PC-3 (cell line): ENCODE results near the gene PLA2G2C. TPM values are rescaled to one million over a fixed set of nuclear protein-coding genes. Genes with fewer than 3 reads are reported as not detected.

Experiments used
- ATAC-seq: fragments of 200-7000 bp; cut with Tn5 transposase; 2 replicates; pipeline ENCODE4 v1.9.1; 2020; ENCODE audit warnings: mild to moderate bottlenecking, moderate library complexity
- BruUV-seq: library from RNA; stranded (reverse); fragments of 400-500 nt; replicated peaks from 2 replicates; lab custom pipeline; 2021; lab: Mats Ljungman, UMichigan
- CTCF ChIA-PET: fragments of 300-600 bp; sonication (Branson Sonifier 250); formaldehyde crosslinking; loops from one replicate; lab custom pipeline; 2022; ENCODE audit warnings: antibody characterized with exemption; lab: Charles Lee
- POLR2A ChIA-PET: fragments of 300-600 bp; sonication (Branson Sonifier 250); formaldehyde crosslinking; loops from one replicate; lab custom pipeline; 2022; ENCODE audit warnings: antibody characterized with exemption; ENCODE audit not compliant: unreplicated experiment; lab: Charles Lee
- DNase-seq: peaks from one replicate; pipeline ENCODE4 v3.0.0-alpha.2; 2015
- H2AFZ ChIP-seq: fragments of 300-600 bp; sonication (generic); 2 replicates; pipeline ENCODE4 v1.6.0; 2016; ENCODE audit warnings: antibody characterized with exemption, low read length
- H3F3A ChIP-seq: fragments of 300-600 bp; sonication (generic); one replicate; pipeline ENCODE4 v1.6.0; 2017; ENCODE audit warnings: antibody characterized with exemption, low read length, control low read depth, mild to moderate bottlenecking; ENCODE audit not compliant: unreplicated experiment
- H3K27ac ChIP-seq: fragments of 300-600 bp; sonication (generic); 2 replicates; pipeline ENCODE4 v1.5.1; 2016; ENCODE audit warnings: mild to moderate bottlenecking, low read length
- H3K27me3 ChIP-seq: fragments of 300-600 bp; sonication (generic); 2 replicates; pipeline ENCODE4 v1.6.1; 2016; ENCODE audit warnings: low read length, mixed read lengths
- H3K36me3 ChIP-seq: fragments of 300-600 bp; sonication (generic); 2 replicates; pipeline ENCODE4 v1.6.1; 2016; ENCODE audit warnings: low read depth, mixed run types, low read length, mixed read lengths
- H3K4me1 ChIP-seq: fragments of 300-600 bp; sonication (generic); 2 replicates; pipeline ENCODE4 v1.5.1; 2016; ENCODE audit warnings: low read length; ENCODE audit not compliant: insufficient read depth
- H3K4me2 ChIP-seq: fragments of 300-600 bp; sonication (generic); 2 replicates; pipeline ENCODE4 v1.6.0; 2016; ENCODE audit warnings: low read length
- H3K4me3 ChIP-seq: fragments of 300-600 bp; sonication (generic); 2 replicates; pipeline ENCODE4 v1.5.1; 2016; ENCODE audit warnings: mild to moderate bottlenecking, low read length, mixed read lengths
- H3K79me2 ChIP-seq: fragments of 300-600 bp; sonication (generic); 2 replicates; pipeline ENCODE4 v1.6.1; 2017; ENCODE audit warnings: low read length, mixed read lengths
- H3K9ac ChIP-seq: fragments of 300-600 bp; sonication (generic); 2 replicates; pipeline ENCODE4 v1.6.0; 2016; ENCODE audit warnings: mild to moderate bottlenecking, low read length
- H3K9me2 ChIP-seq: fragments of 300-600 bp; sonication (generic); replicated peaks from 2 replicates; pipeline ENCODE4 v1.6.1; 2016; ENCODE audit warnings: mixed run types, low read length, mixed read lengths
- H3K9me3 ChIP-seq: fragments of 300-600 bp; sonication (generic); 2 replicates; pipeline ENCODE4 v1.6.1; 2016; ENCODE audit warnings: low read length, mixed read lengths
- H4K20me1 ChIP-seq: fragments of 300-600 bp; sonication (generic); 2 replicates; pipeline ENCODE4 v1.6.1; 2016; ENCODE audit warnings: low read length, mixed read lengths
- CTCF ChIP-seq: fragments of 300-600 bp; sonication (generic); conservative IDR thresholded peaks from 2 replicates; pipeline ENCODE4 v1.5.1; 2017; ENCODE audit warnings: antibody characterized with exemption, low read depth, mild to moderate bottlenecking, low read length
- EZH2 ChIP-seq: fragments of 300-600 bp; sonication (generic); IDR thresholded peaks from one replicate; pipeline ENCODE4 v1.6.1; 2017; ENCODE audit warnings: antibody characterized with exemption, mild to moderate bottlenecking, low read length; ENCODE audit not compliant: unreplicated experiment
- EZH2phosphoT487 ChIP-seq: fragments of 300-600 bp; sonication (generic); IDR thresholded peaks from 2 replicates; pipeline ENCODE4 v1.6.1; 2018; ENCODE audit warnings: mild to moderate bottlenecking, antibody characterized with exemption, low read length, borderline replicate concordance
- intact Hi-C: fragments of 100-400 bp; cut with micrococcal nuclease; formaldehyde crosslinking; loops from 2 replicates; pipeline ENCODE4 v1.9.0; 2023
- total RNA-seq: library from RNA; depleted of rRNA; stranded (reverse); fragments of >200 nt; gene quantifications from 2 replicates; pipeline ENCODE4 v1.2.3, GENCODE V29; 2014

Gene PLA2G2C
- total RNA-seq, 1 experiment from 2014 or later, result not detected

DNA sequence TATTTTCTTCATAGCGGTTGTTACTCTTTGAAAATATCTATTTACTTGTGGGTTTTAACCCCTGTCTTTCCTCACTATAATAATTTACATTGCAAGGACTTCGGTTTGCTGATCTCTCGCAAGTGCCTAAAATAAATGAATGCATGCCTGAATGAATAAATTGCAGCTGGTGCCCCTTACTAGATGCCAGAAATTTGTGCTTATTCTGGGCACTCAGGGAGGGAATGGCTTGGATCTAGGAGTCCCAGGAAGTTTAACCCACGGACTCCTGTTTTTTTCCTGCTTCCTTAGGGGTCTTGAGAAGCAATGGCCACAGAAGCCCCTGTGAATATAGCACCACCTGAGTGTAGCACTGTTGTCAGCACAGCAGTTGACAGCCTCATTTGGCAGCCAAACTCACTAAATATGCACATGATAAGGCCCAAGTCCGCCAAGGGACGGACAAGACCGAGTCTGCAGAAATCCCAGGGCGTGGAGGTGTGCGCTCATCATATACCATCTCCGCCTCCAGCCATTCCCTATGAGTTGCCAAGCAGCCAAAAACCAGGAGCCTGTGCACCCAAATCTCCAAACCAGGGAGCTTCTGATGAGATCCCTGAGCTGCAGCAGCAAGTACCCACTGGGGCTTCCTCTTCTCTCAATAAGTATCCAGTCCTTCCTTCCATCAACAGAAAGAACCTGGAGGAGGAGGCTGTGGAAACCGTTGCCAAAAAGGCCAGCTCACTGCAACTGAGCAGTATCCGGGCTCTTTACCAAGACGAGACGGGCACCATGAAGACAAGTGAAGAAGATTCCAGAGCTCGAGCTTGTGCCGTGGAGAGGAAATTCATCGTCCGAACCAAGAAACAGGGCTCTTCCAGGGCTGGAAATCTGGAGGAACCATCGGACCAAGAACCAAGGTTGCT is 4.2 kb upstream of the PLA2G2C start:
- no peak for DNase-seq
- Histone ChIP-seq H3K27ac (no peak overlapping the region), H3K4me2 (no peak overlapping the region), H3K4me3 (no peak overlapping the region), H3F3A (no peaks in the 10 kb centered on the region), H2AFZ (no peak overlapping the region), H3K27me3 (no peaks in the 10 kb centered on the region), H3K9me3 (no peaks in the 10 kb centered on the region), H4K20me1 (no peaks in the 10 kb centered on the region), H3K79me2 (no peaks in the 10 kb centered on the region), H3K9me2 (no peaks in the 10 kb centered on the region), H3K9ac (no peak overlapping the region), H3K36me3 (no peaks in the 10 kb centered on the region), H3K4me1 (peaks cover 33% of the 10 kb centered on the region)
- BruUV-seq, result no TSS peak
- ChIA-PET POLR2A (no interaction called here), CTCF (no interaction called here)
- ATAC-seq, result no peak
- intact Hi-C loops, result no loop called here
- TF ChIP-seq EZH2, result no peak
- no peak for TF ChIP-seq EZH2phosphoT487
- TF ChIP-seq CTCF, result no peak

- ATAC-seq (no peak), DNase-seq (no peak)
- no peak overlapping the region for H3K4me3 ChIP-seq
- no peak overlapping the region for H3K9ac ChIP-seq
- no peaks in the 10 kb centered on the region for H3K27me3 ChIP-seq
- no peak overlapping the region for H2AFZ ChIP-seq
- no peaks in the 10 kb centered on the region for H3K79me2 ChIP-seq
- H4K20me1 ChIP-seq, result no peaks in the 10 kb centered on the region
- no peak overlapping the region for H3K4me2 ChIP-seq
- intact Hi-C loops, result no loop called here
- peaks cover 28% of the 10 kb centered on the region for H3K4me1 ChIP-seq
- ChIA-PET CTCF (no interaction called here), POLR2A (no interaction called here)
- H3K9me2 ChIP-seq, result no peaks in the 10 kb centered on the region
- H3K36me3 ChIP-seq, result no peaks in the 10 kb centered on the region
- BruUV-seq, result no TSS peak
- no peaks in the 10 kb centered on the region for H3K9me3 ChIP-seq
- TF ChIP-seq EZH2, result no peak
- no peaks in the 10 kb centered on the region for H3F3A ChIP-seq
- H3K27ac ChIP-seq, result no peak overlapping the region
Measured at GRCh38 chr1:20189664-20190063, 3.3 kb upstream of the PLA2G2C start.

DNA sequence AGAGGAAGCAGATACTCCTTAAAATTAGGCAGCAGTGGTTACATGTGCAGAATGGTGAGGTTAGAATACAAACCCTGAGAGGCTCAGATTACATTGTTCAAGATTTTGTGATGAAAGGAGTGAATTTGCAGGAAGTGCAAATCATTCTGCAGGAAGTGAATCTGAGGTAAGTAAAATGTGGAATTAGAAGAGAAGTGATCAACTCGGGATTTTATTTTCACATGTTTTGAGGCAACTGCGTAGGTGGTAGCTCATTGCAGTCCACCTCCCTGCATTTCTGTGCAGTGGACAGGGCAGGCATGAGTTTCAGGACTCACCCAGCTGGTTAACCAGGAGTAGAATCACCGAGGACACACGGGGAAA is 2.1 kb upstream of the PLA2G2C start:
- ChIA-PET CTCF (no interaction called here), POLR2A (no interaction called here)
- H3K27ac ChIP-seq, result no peak overlapping the region
- no peaks in the 10 kb centered on the region for H3K79me2 ChIP-seq
- no peak overlapping the region for H3K9ac ChIP-seq
- H3K27me3 ChIP-seq, result no peaks in the 10 kb centered on the region
- H3F3A ChIP-seq, result no peaks in the 10 kb centered on the region
- no peak for DNase-seq
- H4K20me1 ChIP-seq, result no peaks in the 10 kb centered on the region
- no TSS peak for BruUV-seq
- H3K36me3 ChIP-seq, result no peaks in the 10 kb centered on the region
- H3K9me2 ChIP-seq, result no peaks in the 10 kb centered on the region
- no peak for TF ChIP-seq CTCF
- TF ChIP-seq EZH2, result no peak
- no peak for TF ChIP-seq EZH2phosphoT487
- H3K4me3 ChIP-seq, result no peak overlapping the region
- H2AFZ ChIP-seq, result no peak overlapping the region
- no peaks in the 10 kb centered on the region for H3K9me3 ChIP-seq
- no peak overlapping the region for H3K4me2 ChIP-seq
- ATAC-seq, result no peak
- H3K4me1 ChIP-seq, result peaks cover 21% of the 10 kb centered on the region
- intact Hi-C loops, result no loop called here
